Limb (tissue), 2 donors: Measurements from ENCODE around the gene UBE2U.

Source experiments
- DNase-seq, 2 donors: peaks; one replicate each; pipeline ENCODE4 v3.0.0-alpha.2; 2016; ENCODE audit errors: extremely low spot score in 2 of 2

The UBE2U gene, protein sequence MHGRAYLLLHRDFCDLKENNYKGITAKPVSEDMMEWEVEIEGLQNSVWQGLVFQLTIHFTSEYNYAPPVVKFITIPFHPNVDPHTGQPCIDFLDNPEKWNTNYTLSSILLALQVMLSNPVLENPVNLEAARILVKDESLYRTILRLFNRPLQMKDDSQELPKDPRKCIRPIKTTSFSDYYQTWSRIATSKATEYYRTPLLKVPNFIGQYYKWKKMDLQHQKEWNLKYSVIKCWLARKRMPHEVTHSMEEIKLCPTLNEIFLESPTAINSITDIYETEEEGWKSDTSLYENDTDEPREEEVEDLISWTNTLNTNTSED

DNA sequence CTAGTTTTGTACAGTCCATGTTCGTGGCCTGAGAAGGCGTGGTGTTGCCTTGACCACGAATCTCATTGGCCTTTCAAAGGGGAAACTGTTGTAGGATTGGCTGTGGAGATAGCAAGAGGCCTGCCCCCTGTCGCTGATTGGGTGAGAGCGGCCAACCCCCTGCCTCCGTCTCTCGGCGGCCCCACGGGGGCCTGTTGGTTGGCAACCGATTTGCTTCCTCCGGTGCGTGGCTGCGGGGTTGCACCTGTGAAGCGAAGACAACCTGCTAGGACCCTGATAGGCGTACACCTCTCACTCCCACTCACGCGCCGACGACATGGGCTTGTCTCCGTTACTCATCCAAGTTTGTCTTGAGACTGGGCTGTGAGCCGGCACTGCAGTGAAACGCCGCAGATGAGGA is at the start of gene UBE2U:
TSS of gene UBE2U (plus strand) at position 204 of the 400 bp plus-strand sequence. CDS start 428 bp downstream, outside the sequence.
- DNase-seq: no peak

DNA sequence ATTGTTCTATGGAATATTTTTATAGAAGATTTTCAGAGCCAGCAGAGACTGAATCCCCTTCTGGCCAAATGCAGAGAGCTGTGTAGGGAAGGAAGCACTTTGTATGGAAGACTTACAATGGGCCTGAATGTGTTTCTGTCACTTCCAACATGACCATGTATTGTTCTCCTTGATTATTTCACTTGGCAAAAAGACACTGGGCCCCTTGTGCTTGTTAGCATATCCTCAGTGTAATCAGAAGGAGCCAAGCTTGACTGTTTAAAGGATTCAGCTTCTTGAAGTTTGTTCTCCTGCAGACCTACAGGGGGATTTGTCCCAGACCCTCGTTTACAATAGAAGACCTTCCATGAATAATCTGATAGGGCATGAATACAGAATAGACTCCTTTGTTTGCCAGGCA is 48.1 kb upstream of the UBE2U start:
- no peak for DNase-seq

DNA sequence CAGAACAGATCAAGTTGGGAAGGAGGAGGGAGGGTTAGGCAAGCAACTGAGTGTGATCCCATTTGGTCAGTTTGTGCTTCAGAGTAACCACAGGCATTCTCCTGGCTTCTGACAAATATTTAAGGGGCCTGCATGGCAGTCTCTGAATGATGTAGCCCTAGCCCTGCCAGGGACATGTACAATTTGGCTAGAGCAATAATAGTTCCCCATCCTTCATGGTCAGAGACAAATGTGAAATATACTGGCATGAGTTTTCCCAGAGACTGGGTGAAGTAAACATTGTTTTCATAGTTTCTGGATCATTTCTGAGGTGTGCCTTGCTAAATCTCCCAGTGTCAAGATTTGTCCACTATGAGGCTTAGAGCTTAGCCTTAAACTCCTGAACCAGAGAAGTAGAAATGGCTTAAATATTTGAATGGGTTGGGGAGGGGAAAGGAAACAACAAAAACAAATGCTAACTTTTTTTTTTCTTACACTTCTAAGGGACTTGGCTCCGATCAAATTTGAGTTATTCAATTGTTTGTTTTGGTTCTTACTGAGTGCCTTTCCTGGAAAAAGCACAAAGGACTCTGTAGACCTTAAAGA is 42.0 kb upstream of the UBE2U start:
- DNase-seq: no peak

DNA sequence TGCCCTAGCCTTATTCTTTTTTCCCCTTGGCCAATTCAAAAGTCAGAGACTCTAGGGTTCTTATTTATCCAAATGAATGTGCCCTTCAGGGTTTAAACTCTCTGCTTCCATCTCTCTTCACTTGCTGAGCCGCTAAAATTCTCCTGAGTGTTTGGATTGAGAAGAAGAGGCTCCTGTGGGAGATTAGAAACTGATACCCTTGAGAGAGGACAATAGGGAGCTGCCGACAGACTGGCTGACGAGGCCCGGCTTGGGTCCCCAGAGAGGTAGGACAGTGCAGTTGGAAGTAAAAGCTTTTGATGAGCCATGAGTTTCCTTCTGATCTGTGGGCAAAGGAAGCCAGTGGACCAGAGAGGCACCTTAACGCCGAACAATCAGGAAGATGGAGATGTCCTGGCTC is 41.3 kb upstream of the UBE2U start:
- no peak for DNase-seq

DNA sequence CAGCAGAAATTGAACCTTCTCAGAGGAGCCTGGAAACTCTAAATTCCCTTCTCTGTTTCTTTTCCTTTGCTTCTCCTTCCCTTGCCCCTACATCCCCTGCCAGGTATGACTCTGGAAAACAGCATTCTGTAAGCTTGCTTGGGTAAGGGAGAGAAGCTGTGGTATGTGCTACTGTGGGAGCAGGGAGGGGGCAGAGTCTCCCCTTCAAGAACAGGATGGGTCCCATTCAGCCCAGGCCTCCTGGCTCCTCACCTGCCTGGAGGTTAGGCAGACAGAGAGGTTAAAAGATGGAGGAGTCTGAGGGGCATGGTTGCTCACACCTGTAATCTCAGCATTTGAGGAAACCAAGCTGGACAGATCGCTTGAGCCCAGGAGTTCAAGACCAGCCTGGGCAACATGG is 40.6 kb upstream of the UBE2U start:
- DNase-seq: no peak

DNA sequence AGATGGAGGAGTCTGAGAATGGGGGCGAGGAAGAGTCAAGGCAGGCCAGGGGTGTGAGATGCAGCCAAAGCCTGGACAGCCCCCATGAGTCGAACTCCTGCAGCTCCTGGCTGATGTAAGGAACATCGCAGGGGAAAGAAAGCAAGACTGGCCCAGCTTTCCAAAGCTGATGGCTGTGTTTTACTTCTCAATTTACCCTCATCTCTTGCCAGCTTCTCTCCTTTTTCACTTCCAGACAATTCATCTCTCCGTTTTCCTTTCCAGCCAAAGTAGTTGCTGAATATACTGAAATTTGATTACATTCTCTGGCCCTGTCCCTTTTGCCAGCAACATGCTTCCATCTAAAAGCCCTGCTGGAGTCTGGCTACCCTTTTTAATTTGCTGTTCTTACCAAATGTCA is 40.0 kb upstream of the UBE2U start:
- peak in 1 of 2 donors; percentile 40 for DNase-seq

DNA sequence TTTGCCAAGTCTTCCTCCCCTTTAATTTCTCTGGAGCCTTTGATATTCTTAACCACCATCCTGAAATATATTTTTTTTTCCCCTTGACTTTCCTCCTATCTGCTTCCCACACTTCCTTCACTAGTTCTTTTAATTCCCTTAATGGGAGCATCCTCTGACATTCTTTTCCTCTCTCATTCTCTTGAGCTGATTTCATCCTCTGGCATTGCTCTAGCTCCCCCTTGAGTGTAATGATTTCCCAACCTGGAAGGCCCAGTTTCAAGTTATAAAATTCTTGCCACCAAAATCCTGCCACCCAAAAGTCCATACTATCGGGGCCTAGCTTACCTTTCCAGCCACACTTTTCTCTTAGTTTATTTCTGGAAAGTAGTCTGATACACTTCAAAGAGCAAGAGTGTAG is 39.5 kb upstream of the UBE2U start:
- peak in 1 of 2 donors; percentile 51 for DNase-seq

DNA sequence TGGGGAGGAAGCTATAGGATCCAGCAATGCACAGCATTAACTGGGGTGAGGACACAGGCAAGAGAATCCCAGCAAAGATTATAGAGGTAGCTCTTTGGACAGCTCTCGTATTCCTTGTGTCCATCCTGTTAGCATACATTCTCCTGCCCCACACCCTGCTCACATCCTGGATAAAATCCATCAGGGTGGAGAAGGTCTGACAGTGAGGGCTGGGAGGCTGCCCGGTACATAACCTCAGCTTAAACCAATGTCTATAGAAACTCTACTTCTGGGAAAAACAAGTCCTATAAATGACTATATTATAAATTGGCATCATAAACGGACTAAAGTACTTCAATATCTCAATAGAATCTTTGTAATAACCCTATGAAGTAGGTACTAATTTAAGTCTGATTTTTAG is 36.8 kb upstream of the UBE2U start:
- DNase-seq: no peak

DNA sequence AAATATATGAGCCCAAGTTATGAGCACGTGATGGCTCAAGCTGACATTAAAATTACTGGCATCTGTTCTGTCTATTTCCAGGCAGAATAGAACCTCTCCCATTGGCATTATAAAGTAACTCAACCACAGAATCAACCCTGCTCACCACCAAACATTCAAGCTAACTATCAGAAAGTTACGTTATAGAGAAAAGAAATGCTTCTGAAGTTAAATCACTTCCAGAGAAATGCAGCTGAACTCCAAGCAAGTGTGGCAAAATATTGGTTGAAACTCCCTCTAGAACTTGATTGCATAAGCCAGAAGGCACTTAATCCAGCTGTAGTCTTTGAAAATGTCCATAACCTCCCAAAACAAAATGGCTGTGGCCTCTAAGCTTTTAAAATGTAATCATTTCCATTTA is 36.2 kb upstream of the UBE2U start:
- DNase-seq: no peak

DNA sequence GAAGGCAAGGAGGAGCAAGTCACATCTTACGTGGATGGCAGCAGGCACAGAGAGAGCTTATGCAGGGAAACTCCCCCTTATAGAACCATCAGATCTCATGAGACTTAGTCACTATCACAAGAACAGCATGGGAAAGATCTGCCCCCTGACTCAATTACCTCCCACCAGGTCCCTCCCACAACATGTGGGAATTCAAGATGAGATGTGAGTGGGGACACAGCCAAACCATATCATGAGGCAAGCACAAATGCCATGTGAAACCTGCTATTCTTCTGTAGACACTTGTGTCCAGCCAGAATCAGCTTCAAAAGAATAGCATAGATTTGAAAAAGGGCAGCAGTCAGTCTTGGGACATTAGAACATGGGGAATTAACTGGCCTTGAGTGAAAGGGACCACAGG is 32.2 kb upstream of the UBE2U start:
- no peak for DNase-seq

DNA sequence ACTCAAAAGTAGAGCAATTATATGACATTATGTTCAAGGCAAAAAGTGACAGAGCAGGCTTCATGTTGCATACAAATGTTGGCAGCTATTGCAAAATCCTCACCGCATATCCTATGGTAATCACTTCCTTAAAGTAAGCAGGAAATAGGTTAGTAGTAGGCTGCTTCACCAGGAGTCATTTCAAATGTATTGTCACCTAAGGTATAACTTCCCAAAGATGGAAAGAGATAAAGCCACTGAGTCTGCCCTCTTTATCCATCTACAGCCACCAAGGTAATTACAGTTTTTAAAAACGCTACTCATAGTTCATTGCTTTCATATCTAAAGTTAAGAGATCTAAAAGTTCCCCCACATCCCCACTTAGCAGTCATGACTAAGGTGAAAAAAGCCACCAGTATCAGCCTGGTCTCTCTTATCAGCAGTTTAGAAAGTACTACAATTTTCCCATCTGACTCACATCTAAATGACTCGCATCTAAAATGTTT is 31.6 kb upstream of the UBE2U start:
- DNase-seq: no peak

DNA sequence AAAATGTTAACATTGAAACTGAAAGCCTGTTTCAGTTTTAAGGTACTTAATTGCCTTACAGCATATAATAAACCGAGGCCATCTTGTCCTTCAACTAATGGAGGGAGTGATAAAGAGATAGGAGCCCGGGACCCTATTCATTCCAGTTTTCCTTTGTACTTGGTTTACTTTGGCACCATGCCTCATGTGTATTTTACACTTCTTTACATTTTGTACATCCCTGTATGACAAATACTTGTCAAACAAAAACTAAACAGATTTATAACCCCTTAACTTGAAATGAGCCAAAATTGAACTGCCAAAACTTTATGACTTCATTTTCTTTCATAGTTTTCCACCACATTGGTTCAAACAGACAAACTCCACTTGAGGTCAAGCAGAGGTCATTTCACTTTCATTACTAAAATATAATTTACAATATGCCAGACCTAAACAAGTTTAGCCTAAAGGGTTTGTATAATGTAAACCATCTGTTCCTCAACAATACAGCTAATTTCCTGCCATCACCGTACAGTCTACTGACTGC is 30.9 kb upstream of the UBE2U start:
- peak in 1 of 2 donors; percentile 58 for DNase-seq

DNA sequence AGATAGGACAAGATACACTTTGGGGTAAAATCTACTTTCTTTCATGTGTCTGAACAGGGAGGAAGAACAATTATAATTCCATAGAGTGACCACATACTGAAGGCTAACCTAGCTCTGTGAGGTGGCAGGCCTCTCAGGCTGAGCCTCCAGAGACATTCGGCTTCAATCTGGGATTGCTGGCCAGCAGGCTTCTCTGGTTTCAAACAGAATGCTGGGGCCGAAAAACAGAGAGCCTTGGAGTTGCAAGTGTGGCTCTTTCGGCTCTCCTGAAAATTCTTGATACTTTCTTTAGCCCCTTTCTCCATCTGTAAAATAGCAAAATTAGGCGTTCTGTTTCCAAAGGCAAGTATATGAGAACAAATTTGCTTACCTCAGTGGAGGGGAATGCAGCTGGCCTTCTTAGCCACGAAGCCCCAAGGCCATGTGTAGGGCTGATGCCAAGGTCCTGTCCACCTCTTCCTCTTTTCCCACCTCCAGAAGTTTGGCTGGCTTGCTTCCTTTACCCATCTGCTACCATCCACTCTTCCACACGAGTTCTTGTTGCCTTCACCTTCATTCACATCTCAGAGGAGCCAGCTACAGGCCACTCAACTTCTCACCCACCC is 30.0 kb upstream of the UBE2U start:
- DNase-seq: no peak

DNA sequence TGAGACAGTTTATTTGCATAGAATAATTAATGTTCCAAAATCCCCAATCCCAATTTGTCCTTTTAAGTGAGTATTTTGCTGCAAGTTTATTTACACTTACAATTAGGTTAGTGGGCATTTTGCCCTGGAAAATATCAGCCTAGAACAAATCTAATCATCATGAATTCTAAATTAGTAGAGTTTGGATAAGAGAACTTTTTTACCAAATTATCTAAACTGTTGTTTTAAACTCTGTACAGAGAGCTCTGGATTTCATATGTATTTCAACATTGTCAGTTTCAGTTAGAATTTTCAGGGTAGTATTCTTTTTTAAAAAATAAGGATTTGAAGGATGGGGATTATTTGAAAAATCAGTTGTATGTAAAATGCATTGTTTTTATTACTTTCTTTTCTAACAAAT is 27.8 kb upstream of the UBE2U start:
- DNase-seq: no peak

DNA sequence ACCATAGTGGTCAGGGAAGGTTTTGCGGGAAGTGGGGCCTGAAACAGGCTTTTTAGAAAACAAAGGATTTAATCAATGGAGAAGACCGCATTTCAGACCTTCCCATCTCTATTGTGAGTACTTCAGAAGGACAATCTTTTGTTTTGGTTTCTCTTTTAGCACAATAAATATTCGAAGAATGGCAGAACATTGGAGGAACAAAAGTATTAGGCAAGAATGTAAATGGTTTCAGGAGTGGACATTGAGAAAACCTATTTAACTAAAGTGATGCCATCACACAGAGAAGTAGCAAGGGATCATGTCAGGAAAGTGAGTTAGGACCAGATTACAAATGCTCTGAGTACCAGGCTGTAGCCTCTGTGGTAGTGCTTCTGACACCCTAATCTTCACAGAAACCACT is 26.8 kb upstream of the UBE2U start:
- no peak for DNase-seq

DNA sequence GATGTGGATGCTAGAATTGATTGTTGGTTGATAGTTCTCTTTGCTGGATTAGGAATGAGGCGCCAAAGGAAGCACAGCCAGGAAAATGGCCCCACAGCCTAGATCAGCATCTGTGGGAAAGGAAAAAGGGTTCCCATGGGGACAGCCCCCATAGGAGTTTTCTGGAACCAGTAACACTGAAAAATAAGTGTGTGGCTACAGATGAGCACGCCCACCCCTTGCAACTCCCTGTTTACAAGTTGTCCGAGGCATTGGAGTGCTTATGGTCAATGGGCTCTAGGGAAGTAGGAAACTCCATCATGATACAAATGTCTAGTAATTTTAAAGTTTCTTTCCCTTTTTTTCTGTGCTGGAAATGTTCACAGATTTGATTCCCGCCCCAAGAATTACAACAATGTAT is 23.8 kb upstream of the UBE2U start:
- DNase-seq: no peak

DNA sequence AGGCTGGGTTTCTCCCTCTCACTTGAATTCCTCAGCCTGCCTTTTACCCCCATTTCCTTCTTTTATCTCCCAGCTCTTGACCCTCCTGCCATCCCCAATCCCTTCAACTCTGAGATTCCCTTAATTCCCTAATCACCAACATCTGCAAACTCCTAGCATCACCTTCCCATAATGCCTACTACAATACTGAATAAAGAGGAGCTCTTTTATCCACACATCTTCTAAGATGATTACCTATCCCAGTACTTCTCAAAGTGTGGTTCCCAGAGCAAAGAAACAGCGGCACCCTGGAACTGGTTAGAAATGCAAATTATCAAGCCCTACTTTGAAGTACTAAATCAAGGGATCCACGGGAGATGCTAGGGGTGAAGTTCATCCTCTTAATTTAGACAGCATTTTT is 21.2 kb upstream of the UBE2U start:
- DNase-seq: no peak

DNA sequence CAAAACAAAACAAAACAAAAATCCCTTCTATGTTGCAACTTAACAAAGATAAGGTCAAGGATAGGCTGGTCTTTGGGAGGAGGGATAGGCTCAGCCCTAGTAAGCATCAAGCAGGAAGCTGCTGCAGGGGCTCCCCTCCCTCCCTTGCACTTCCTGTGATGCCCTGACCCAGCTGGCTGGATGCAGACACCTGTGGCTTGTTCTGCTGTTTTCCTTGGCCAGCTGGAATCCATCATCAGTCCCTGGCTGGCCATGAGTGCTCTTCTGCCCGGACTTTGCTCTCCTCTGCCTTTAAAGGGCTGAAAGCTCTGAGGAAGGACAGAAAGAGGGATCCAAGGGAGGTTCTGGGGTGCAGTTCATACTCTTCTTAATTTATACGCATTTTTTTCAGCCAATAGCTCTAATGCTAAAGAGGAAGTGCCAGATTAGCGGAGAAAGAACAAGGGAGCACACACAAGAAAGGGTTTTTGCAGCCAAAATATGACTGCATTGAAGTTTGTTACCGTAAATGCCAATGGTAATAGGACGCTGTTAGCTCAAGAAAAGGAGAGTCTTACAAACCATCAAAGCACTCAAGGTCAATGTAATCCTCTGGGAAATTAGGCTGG is 19.9 kb upstream of the UBE2U start:
- DNase-seq: no peak

DNA sequence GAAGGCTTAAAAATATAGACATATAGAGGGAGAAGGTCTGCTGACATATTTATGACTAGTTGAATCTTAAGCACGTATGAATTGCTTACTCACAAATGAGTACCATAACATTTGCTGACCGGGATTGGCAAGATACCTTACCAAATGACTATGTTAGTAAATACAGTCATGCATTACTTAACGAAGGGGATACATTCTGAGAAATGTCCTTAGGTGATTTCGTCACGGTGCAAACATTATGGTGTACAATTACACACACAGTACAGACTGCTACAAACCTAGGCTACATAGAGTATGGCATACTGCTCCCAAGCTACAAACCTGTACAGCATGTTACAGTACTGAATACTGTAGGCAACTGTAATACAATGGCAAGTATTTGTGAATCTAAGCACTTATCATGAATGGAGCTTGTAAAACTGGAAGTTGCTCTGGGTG is 19.4 kb upstream of the UBE2U start:
- no peak for DNase-seq

DNA sequence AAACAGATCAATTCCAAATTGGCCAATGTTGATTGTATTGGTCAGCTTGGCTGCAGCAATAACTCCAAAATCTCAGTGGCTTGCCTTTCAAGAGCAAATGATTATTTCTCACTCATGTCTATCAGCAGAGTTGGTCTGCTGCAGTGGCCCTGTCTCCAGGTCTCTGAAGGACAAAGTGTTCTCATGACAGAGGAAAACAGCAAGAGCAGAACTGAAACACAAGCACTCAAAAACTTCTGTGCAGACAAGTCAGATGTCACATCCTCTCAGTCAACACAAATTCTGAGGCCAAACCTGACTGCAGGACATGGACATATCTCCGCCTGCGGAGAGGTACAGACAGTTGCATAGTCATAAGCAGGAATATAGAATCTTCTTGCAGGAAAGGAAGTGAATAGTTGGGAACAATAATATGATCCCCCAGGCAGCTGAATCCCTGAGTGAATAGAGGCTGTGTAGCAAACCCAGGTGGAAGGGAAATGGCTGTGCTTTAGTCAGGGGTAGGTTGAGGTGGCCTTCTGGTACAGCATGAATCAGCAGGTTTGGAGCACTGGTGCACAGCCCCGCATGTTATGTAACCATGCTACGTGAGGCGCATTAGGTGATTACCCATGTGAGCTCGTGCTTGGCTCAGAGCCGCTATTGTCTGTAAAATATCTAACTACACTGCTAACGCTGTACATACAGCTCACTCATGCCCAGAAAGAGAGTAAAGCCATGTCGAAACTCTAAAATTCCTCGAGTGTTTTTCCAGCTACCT is 17.1 kb upstream of the UBE2U start:
- no peak for DNase-seq

DNA sequence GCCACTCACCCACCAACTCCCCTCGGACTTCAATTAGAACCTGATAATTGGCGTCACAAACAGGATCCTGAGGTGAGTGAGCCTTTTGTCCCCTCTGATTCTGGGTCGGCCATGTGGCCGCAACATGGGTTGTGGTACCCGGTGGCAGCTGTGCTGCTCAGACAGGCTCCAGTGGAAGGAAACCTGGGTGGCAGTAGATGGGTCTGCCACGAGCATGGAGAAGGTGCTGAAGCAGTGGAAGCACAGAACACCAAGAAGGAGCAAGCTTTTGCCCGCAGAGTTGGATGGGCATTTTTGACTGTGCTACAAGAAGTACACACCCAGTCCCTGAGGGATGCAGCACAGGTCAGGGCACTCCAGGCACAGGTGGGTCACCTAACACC is 16.5 kb upstream of the UBE2U start:
- no peak for DNase-seq
